HG02885 (cell line): ENCODE data around the gene POU2F3.
A peak's percentile ranks its signal among the peaks of the same experiment; 100 is the strongest.
"Not testable (repeated sequence)": the region's sequence is repeated elsewhere in the genome, so short reads cannot be mapped to it uniquely, and the experiment has no call there.

Experiments
- ATAC-seq: cut with Tn5 transposase; IDR thresholded peaks from one replicate; pipeline ENCODE4 v1.9.1; 2021; ENCODE audit warnings: mild to moderate bottlenecking; ENCODE audit not compliant: unreplicated experiment, poor library complexity

POU2F3 gene

GRCh38 chr11:120245434-120245833 is 5.5 kb downstream of the POU2F3 start:
- ATAC-seq, result no peak

- peak; percentile 68 for ATAC-seq
These were observed 8.8 kb downstream of the POU2F3 start for GRCh38 chr11:120248551-120249278.

DNA sequence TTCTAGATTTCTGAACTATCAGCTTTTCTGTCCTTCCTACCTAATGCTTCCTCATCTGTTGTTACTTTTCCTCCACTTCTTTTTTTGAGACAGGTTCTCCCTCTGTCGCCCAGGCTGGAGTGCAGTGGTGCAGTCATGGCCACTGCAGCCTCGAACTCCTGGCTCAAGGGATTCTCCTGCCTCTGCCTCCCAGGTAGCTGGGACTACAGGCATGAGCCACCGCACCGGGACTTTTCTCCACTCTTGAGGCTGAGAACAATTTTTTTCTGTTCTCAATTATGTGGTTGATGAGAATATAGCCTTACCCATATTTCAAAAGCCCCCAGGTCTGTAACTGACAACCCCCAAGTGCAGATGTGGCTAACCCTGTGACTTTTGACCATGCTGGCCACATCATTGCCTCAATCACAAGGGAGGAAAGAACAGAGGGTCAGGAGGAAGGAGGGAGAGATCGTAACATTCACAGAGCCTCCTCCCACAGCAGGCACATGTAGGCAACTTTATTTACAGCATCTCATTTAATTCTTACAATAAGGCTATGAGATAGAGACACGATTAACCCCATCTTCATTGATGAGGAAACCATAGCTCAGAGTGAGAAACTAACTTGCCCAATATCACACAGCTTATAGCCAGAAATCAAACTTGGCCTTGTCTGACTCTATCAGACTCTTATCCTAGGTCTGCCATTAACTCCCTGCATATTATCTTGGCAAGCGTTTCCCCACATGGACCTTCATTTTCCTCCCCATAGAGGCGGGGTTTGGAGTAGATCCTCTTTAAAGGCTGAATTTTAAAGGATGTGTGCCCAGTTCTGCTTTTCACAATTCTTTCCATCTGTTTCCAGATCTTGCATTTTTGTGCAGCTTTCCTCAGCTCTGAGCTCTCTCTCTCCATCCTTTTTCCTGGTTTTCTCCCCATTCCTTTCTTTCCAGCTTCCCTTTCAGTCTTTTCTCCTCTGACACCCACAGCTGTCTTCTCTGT is 9.6 kb downstream of the POU2F3 start:
- no peak for ATAC-seq

DNA sequence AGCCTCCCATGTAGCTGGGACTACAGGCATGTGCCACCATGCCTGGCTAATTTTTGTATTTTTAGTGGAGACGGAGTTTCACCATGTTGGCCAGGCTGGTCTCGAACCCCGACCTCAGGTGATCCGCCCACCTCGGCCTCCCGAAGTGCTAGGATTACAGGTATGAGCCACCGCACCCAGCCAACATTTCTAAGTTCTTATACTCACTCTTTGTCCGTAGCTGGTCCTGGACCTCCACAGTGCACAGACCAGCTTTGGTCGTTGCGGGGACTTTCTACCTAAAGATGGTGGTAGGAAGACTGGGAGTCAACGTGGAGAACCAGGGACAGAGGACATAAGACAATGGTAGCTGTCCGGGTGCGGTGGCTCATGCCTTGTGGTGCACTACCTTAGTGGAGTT is 13.4 kb downstream of the POU2F3 start:
- not testable (repeated sequence) for ATAC-seq

- no peak for ATAC-seq
These were observed 15.0 kb downstream of the POU2F3 start for GRCh38 chr11:120254788-120255518.

- no peak for ATAC-seq
These were observed 15.6 kb downstream of the POU2F3 start for GRCh38 chr11:120255519-120255866.

DNA sequence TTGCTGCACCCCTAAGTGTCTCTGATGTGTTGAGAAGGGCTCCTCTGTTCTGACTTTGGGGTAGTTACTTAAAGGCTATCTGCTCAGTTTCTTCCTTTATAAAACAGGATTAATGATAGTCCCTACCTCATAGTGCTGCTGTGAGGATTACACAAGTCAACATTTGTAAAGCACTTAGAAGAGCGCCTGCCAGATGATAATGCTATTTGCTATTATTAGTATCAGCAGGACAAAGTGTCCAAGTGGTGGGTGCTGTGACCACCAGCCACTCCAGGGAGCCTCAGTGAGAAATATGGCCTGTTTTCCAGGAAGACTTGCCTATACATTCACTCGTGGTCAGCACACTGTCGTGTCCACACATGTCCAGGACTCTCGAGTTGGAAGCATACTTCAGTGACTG is 16.2 kb downstream of the POU2F3 start:
- ATAC-seq, result no peak

GRCh38 chr11:120256779-120257178 is 16.8 kb downstream of the POU2F3 start:
- no peak for ATAC-seq

GRCh38 chr11:120257346-120257745 is 17.4 kb downstream of the POU2F3 start:
- ATAC-seq, result no peak

DNA sequence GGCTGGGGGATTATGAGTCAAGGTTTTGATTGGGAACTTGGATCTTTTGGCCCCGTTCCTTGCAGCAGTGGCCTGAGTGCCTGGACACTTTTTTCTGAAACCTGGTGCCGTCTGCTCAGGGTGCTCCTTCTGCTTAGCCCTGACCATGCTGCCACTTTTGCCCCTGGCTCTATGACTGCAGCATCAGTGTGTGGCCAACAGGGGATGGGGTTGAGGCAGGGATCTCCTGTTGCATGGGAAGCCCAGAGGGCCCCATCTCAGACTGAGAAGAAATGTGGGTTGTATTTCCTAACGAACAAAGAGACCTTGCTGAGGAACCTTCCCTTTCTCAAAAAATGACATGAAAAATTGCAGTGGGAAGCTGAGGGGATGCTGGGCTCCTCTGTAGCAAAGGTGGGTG is 18.7 kb downstream of the POU2F3 start:
- ATAC-seq, result no peak

DNA sequence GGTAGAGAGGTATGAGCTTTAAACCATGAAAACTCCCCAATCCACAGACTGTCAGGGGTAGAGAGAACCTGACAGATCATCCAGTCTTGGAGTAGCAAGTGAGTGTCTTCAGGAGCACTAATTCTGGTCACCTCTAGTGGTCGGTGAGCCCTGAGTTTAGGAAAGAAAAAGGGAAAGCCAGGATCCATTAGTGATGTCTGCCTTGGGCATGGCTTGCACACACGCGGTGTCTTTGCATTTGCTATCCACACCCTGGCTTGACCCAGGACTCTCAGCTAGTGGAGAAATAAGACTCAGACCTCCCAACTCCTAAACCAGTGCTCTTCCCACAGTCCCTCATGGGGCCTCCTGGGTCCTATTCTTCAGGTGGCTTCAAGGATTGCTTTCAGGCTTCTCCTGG is 19.3 kb downstream of the POU2F3 start:
- no peak for ATAC-seq

GRCh38 chr11:120259988-120260565 is 20.1 kb downstream of the POU2F3 start:
- ATAC-seq, result no peak

GRCh38 chr11:120260616-120261015 is 20.7 kb downstream of the POU2F3 start:
- no peak for ATAC-seq

- ATAC-seq, result no peak
These were observed 21.4 kb downstream of the POU2F3 start for GRCh38 chr11:120261321-120261720.

GRCh38 chr11:120261931-120262330 is 22.0 kb downstream of the POU2F3 start:
- ATAC-seq, result no peak

- no peak for ATAC-seq
These were observed 27.4 kb downstream of the POU2F3 start for GRCh38 chr11:120267319-120267718.

DNA sequence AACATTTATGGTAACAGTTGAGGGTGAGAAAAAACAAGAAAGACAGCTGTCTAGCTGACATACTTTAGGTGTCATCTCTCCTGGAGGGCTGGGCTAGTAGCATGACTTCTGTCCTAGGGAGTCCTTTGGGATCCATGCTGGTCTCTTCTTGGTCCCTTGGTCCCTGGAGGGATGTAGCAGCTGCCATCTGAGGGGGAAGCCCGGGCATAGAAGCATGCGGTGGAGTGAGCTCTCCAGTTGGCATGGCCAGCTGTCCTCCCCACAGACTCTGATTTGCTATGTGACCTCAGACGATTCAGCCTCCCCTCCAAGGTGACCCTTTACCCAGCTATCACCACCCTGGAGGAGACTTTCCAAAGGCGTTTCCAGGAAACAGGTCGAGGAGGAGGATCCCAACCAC is 28.7 kb downstream of the POU2F3 start:
- no peak for ATAC-seq

DNA sequence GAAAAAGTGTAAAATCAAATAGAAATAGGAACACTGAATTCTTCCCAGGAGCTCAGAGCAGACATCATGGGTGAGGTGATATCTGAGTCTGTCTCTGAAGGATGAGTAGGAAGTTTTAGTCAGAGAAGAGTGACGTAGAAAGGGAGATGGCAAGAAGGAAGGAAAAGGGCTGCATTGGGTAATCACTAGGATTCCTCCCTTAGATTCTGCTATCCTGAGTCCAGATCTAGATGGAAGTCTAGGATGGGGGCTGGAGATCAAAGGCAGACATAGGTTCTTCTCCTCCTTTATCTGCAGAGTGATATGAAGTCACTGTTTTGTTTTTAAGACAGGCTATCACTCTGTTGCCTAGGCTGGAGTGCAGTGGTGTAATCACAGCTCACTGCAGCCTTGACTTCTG is 30.4 kb downstream of the POU2F3 start:
- ATAC-seq, result no peak

DNA sequence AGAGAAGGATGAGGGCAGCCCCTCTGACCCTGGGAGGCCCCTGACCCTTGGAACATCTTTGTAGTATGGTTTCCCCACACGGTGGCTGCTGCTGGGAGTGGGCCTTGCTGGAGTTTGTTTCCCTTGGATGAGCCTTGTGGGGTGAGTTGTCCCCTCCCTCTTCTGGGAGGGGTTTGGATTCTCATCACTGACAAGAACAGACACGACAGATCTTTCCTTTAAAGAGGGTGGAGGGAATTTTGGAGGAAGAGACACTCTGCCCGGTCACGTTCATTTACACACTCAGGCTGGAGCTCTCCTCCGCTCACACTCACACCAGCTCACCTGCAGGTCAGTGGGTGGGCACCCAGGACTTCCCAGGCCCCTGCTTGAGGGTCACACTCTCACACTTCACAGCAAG is 31.7 kb downstream of the POU2F3 start:
- no peak for ATAC-seq

DNA sequence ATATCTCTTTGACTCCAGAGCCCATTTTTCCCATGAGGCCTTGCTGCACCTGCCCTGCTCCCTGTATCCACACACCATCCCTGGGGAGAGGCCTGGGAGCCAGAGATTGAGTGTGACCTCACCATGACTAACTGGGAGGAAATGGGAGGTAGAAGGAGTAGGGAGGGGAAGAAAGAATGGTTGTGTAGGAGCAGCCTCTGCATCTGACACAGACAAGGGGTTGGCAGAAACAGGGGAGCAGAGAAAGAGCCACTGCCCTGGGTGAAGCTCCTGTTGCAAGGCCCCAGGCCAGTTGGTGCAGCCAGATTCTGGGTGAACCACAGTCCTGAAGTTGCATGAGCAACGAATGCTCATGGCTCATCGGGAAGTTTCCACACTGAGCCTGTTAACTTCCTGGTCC is 32.4 kb downstream of the POU2F3 start:
- ATAC-seq, result no peak

- ATAC-seq, result no peak
These were observed 33.5 kb downstream of the POU2F3 start for GRCh38 chr11:120273432-120273831.
